Endodermal cell (in vitro differentiated cells): ENCODE results near the gene RAPGEF1. TPM values are rescaled to one million over a fixed set of nuclear protein-coding genes. Genes with fewer than 3 reads are reported as not detected.
"Not testable (repeated sequence)": the region's sequence is repeated elsewhere in the genome, so short reads cannot be mapped to it uniquely, and the experiment has no call there.

ENCODE experiments used
- DNase-seq: peaks from one replicate; pipeline ENCODE4 v3.0.0-alpha.2; 2017
- H3K27ac ChIP-seq: 2 replicates; pipeline ENCODE4 v1.5.1; 2013; ENCODE audit warnings: mild to moderate bottlenecking, low read depth, low read length, moderate library complexity
- H3K27me3 ChIP-seq: 2 replicates; pipeline ENCODE4 v1.6.1; 2013; ENCODE audit warnings: mild to moderate bottlenecking, low read length, moderate library complexity; ENCODE audit not compliant: insufficient read depth, control insufficient read depth, poor library complexity, severe bottlenecking
- H3K36me3 ChIP-seq: 2 replicates; pipeline ENCODE4 v1.7.0; 2013; ENCODE audit warnings: mild to moderate bottlenecking, low read length, moderate library complexity; ENCODE audit not compliant: control insufficient read depth, insufficient read depth
- H3K4me1 ChIP-seq: one replicate; pipeline ENCODE4 v1.7.0; 2013; ENCODE audit warnings: low read length; ENCODE audit not compliant: control insufficient read depth, insufficient read depth
- H3K4me3 ChIP-seq: 2 replicates; pipeline ENCODE4 v1.5.1; 2013; ENCODE audit warnings: mild to moderate bottlenecking, low read length, moderate library complexity
- H3K9ac ChIP-seq: 2 replicates; pipeline ENCODE4 v1.6.1; 2013; ENCODE audit warnings: mild to moderate bottlenecking, low read length, moderate library complexity; ENCODE audit not compliant: poor library complexity, severe bottlenecking; ENCODE audit errors: extremely low read depth
- H3K9me3 ChIP-seq: 2 replicates; pipeline ENCODE4 v1.6.1; 2013; ENCODE audit warnings: mild to moderate bottlenecking, low read length, moderate library complexity; ENCODE audit not compliant: control insufficient read depth
- H3K27ac Mint-ChIP-seq: 2 replicates; pipeline ENCODE4 v1.8.0; 2020; ENCODE audit warnings: mixed read lengths
- H3K27me3 Mint-ChIP-seq: 2 replicates; pipeline ENCODE4 v1.8.0; 2021; ENCODE audit warnings: mild to moderate bottlenecking, mixed read lengths; ENCODE audit not compliant: insufficient read depth
- H3K36me3 Mint-ChIP-seq: 2 replicates; pipeline ENCODE4 v1.8.0; 2020; ENCODE audit warnings: low read depth, mixed read lengths
- H3K4me1 Mint-ChIP-seq: 2 replicates; pipeline ENCODE4 v1.8.0; 2020; ENCODE audit warnings: mixed read lengths
- H3K4me3 Mint-ChIP-seq: 2 replicates; pipeline ENCODE4 v1.8.0; 2020; ENCODE audit warnings: mild to moderate bottlenecking, moderate library complexity, mixed read lengths
- H3K9me3 Mint-ChIP-seq: 2 replicates; pipeline ENCODE4 v1.8.0; 2020; ENCODE audit warnings: mild to moderate bottlenecking, mixed read lengths
- WGBS, 2 experiments: methylation state at CpG; one replicate each; pipeline versions ENCODE4 v1.1.5 to v1.1.7; 2013; ENCODE audit warnings: missing lambda C conversion rate in 2 of 2, mixed read lengths in 1 of 2; ENCODE audit not compliant: insufficient coverage in 1 of 2, insufficient read length in 1 of 2; 5-methylcytosine and 5-hydroxymethylcytosine counted together
- total RNA-seq, 2 donors: library from RNA; stranded (reverse); fragmentation: NEBNext Ultra II Directional in 1 of 2; extraction: Animal tissue kit (Norgen Biotek cat#: 25700) in 1 of 2; gene quantifications; 2 replicates in 1 of 2; 3 replicates in 1 of 2; pipeline ENCODE4 v1.2.1, GENCODE V29; 2021
- TF ChIP-seq, protein P1 (sequence below): fragments of 200-600 bp; sonication (generic); conservative IDR thresholded peaks from 2 replicates; pipeline ENCODE4 v1.5.0; 2021; ENCODE audit warnings: antibody characterized with exemption, mild to moderate bottlenecking

The RAPGEF1 gene
- total RNA-seq, 2 donors from 2014 or later: 63.4 to 85.5 TPM

DNA sequence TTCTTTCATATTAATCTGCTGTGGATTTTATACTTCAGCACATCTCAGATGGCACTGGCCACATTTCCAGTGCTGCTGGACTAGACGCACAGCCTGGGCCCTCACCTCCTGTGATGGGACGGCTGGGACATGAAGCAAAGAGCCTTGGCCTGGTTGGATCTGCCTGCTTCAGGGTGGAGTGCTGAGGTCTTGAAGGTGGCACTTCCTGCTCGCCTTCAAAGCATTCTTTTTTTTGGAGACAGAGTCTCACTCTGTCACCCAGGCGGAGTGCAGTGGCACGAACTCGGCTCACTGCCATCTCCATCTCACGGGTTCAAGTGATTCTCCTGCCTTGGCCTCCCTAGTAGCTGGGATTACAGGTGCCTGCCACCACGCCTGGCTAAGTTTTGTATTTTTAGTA, 73.1 kb downstream of the RAPGEF1 start:
- no peak overlapping the region for H3K27ac Mint-ChIP-seq
- H3K36me3 ChIP-seq: peaks cover 5% of the 10 kb centered on the region
- TF ChIP-seq, protein P1, sequence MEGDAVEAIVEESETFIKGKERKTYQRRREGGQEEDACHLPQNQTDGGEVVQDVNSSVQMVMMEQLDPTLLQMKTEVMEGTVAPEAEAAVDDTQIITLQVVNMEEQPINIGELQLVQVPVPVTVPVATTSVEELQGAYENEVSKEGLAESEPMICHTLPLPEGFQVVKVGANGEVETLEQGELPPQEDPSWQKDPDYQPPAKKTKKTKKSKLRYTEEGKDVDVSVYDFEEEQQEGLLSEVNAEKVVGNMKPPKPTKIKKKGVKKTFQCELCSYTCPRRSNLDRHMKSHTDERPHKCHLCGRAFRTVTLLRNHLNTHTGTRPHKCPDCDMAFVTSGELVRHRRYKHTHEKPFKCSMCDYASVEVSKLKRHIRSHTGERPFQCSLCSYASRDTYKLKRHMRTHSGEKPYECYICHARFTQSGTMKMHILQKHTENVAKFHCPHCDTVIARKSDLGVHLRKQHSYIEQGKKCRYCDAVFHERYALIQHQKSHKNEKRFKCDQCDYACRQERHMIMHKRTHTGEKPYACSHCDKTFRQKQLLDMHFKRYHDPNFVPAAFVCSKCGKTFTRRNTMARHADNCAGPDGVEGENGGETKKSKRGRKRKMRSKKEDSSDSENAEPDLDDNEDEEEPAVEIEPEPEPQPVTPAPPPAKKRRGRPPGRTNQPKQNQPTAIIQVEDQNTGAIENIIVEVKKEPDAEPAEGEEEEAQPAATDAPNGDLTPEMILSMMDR: no peak
- no peak overlapping the region for H3K4me3 ChIP-seq
- peaks cover 22% of the 10 kb centered on the region for H3K4me1 ChIP-seq
- H3K27me3 Mint-ChIP-seq: no peaks in the 10 kb centered on the region
- peaks cover 31% of the 10 kb centered on the region for H3K36me3 Mint-ChIP-seq
- no peak overlapping the region for H3K9ac ChIP-seq
- no peak overlapping the region for H3K4me3 Mint-ChIP-seq
- peaks cover 15% of the 10 kb centered on the region for H3K9me3 Mint-ChIP-seq
- peaks cover 9% of the 10 kb centered on the region for H3K9me3 ChIP-seq
- 92 to 95% methylated on average over 4 to 8 of the region's 8 CpGs for WGBS, 2 experiments
- H3K4me1 Mint-ChIP-seq: peaks cover 39% of the 10 kb centered on the region
- no peak overlapping the region for H3K27ac ChIP-seq
- no peaks in the 10 kb centered on the region for H3K27me3 ChIP-seq
- no peak for DNase-seq

DNA sequence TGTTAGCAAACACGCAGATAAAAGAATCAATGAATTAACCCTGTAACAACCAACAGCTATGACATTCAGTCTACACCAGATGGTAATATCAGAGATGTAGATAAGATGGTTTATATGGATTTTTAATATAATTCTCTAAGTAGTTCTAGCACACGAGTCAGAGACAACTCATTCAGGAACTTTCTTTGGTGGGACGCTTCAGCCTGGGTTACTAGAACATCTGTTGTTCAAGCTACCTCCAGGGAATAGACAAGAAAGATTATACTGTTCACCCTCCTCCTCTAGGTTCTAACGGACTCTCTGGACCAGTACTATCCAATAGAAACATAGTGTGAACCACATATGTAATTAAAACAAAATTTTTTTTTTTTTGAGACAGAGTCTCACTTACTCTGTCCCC, 73.8 kb downstream of the RAPGEF1 start:
- H3K4me3 Mint-ChIP-seq: no peak overlapping the region
- Histone ChIP-seq H3K36me3 (peaks cover 5% of the 10 kb centered on the region), H3K27me3 (no peaks in the 10 kb centered on the region), H3K9me3 (peaks cover 9% of the 10 kb centered on the region), H3K9ac (no peak overlapping the region), H3K27ac (no peak overlapping the region), H3K4me3 (no peak overlapping the region), H3K4me1 (peaks cover 18% of the 10 kb centered on the region)
- peaks cover 15% of the 10 kb centered on the region for H3K9me3 Mint-ChIP-seq
- TF ChIP-seq, protein P1: no peak
- WGBS, 2 experiments: 93% methylated on average over 4 of the region's 4 CpGs; no CpG with 5 or more reads in 1 of the 2 experiments
- peaks cover 31% of the 10 kb centered on the region for H3K36me3 Mint-ChIP-seq
- no peak overlapping the region for H3K27ac Mint-ChIP-seq
- DNase-seq: no peak
- peaks cover 36% of the 10 kb centered on the region for H3K4me1 Mint-ChIP-seq
- H3K27me3 Mint-ChIP-seq: no peaks in the 10 kb centered on the region

DNA sequence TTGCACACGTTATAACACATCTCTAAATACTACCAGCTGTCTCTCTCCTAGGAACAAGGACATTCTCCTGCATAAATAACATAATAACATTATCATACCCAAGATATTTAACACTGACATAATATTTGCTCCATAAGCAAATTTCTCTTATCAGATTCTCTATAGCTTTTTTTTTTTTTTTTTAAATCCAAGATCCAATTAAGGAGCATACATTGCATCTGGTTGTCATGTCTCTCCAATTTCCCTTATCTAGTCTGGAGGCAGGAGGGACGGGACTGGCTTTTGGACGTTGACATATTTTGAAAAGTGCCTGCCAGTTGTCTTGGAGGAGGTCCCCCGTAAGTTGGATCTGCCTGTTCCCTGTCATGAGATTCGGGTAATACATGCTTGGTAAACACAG, 76.6 kb downstream of the RAPGEF1 start:
- Histone ChIP-seq H3K27ac (no peak overlapping the region), H3K9ac (no peak overlapping the region), H3K4me3 (no peak overlapping the region), H3K4me1 (peaks cover 1% of the 10 kb centered on the region), H3K27me3 (no peaks in the 10 kb centered on the region), H3K9me3 (peaks cover 9% of the 10 kb centered on the region), H3K36me3 (peaks cover 5% of the 10 kb centered on the region)
- Mint-ChIP-seq H3K4me1 (peaks cover 23% of the 10 kb centered on the region), H3K9me3 (peaks cover 15% of the 10 kb centered on the region), H3K36me3 (peaks cover 31% of the 10 kb centered on the region), H3K27ac (no peak overlapping the region), H3K27me3 (no peaks in the 10 kb centered on the region), H3K4me3 (no peak overlapping the region)
- WGBS, 2 experiments: 95% methylated on average over 4 to 5 of the region's 5 CpGs
- TF ChIP-seq, protein P1: no peak
- no peak for DNase-seq

DNA sequence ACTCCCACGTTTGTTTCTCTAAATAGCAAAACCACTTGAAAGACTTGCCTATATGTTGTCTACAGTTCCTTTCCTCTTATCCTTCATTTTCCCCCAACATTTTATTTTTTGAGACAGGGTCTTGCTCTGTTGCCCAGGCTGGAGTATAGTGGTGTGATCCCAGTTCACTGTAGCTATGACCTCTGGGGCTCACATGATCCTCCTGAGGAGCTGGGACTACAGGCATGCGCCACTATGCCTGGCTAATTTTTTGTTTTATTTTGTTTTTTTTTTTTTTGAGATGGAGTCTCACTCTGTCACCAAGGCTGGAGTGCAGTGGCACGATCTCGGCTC, 77.6 kb downstream of the RAPGEF1 start:
- H3K27me3 Mint-ChIP-seq, H3K9me3 ChIP-seq: not testable (repeated sequence)
- peaks cover 31% of the 10 kb centered on the region for H3K4me1 Mint-ChIP-seq

More for the DNA sequence above, 77.6 kb downstream of the RAPGEF1 start:
- not testable (repeated sequence) for H3K27ac ChIP-seq, DNase-seq, H3K36me3 ChIP-seq, H3K4me3 ChIP-seq, H3K27me3 ChIP-seq, H3K4me3 Mint-ChIP-seq, H3K4me1 ChIP-seq, H3K9ac ChIP-seq
- Mint-ChIP-seq H3K9me3 (peaks cover 15% of the 10 kb centered on the region), H3K36me3 (peaks cover 30% of the 10 kb centered on the region), H3K27ac (peak overlapping the region; percentile 73)
- WGBS, 2 experiments: 93 to 100% methylated on average over 4 of the region's 4 CpGs
